ENCODE measurements around the gene FNBP1L.

DNA sequence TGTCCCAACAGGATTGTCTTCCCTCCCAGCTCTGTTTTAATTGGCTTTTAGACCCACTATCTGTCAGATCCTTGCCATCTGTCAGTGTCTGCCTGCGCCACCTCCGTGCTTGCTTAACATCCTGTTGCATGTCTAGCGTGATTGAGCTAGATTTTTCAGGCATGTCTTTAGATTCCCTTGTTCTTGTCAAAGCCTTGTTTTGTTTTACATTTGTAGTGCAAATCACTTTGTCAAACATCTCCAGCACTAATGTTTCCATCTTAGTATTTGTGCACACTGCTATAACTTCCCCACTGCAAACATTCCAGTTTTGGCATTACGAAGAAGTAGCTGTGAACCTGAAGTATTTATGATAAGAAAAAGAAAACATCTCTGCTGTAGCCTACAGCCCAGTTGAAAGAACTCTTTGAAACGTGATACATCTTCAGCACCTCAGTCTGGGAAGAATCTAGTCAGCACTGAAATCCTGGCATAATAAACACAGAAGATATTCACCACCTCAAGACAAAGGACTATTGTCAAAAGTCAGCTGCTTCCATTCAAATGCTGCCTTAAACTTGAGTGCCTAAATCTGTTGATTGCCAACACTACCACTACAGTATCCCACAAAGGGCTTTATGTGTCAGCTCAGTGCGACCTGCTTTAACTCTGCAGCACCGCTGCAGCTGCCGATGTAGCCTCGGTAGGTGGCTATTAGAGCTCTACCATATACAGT is 105.0 kb downstream of the FNBP1L start:
- no peak for TF ChIP-seq POLR2A (IDR thresholded peaks at IDR 0.05)
- TF ChIP-seq, protein P1, sequence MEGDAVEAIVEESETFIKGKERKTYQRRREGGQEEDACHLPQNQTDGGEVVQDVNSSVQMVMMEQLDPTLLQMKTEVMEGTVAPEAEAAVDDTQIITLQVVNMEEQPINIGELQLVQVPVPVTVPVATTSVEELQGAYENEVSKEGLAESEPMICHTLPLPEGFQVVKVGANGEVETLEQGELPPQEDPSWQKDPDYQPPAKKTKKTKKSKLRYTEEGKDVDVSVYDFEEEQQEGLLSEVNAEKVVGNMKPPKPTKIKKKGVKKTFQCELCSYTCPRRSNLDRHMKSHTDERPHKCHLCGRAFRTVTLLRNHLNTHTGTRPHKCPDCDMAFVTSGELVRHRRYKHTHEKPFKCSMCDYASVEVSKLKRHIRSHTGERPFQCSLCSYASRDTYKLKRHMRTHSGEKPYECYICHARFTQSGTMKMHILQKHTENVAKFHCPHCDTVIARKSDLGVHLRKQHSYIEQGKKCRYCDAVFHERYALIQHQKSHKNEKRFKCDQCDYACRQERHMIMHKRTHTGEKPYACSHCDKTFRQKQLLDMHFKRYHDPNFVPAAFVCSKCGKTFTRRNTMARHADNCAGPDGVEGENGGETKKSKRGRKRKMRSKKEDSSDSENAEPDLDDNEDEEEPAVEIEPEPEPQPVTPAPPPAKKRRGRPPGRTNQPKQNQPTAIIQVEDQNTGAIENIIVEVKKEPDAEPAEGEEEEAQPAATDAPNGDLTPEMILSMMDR (IDR thresholded peaks at IDR 0.05), result no peak
